Heart left ventricle (tissue), 13 donors: ENCODE results near the gene FLT4.

ENCODE experiments used
- CTCF ChIP-seq, 12 donors: fragments of 200-600 bp; sonication (generic) in 4 of 12; IDR thresholded peaks; one replicate each; pipeline versions ENCODE4 v1.5.0 to v1.8.0; 2018 to 2022; ENCODE audit warnings: antibody characterized with exemption in 12 of 12, mild to moderate bottlenecking in 5 of 12
- POLR2A ChIP-seq, 2 donors: fragments of 450-650 bp; IDR thresholded peaks; one replicate each; pipeline ENCODE4 v1.6.1; 2017; ENCODE audit warnings: antibody characterized with exemption in 2 of 2, mild to moderate bottlenecking in 2 of 2, moderate library complexity in 2 of 2
- donor health status: ischemic (EF 13 %, LVEDD 7.1; RV severe dilation, severe dysfunction).
- donor health status: DM: no; HTN: yes; CAD: no.
- donor health status: DM: no; HTN: no; CAD: no.
- donor health status: ischemic (EF 25% LVEDD 6.9; RV normal size, moderate dysfunction).
- donor health status: ischemic (EF 25% LVEDD 5.7; RV mildly dilated, moderate dysfunction).
- donor health status: ischemic (EF 35%, LVEDD 5.7; RV mildly dilated, moderate dysfunction).
- donor health status: nonischemic (EF 11% LVEDD 7.7; RV severe dilation, severe dysfunction).
- donor health status: DM: yes; HTN: yes; CAD: no.
- donor health status: PGD.
- donor health status: ischemic (EF 29% LVEDD 5.4; RV normal size, mild dysfunction).
- donor health status: nonischemic (EF 23%, LVEDD 6.1; RV moderate dilation, normal function).

GRCh38 chr5:180668835-180669596, 19.6 kb upstream of the FLT4 start:
- TF ChIP-seq CTCF (IDR thresholded peaks at IDR 0.05) (no peak), POLR2A (IDR thresholded peaks at IDR 0.05) (no peak)
